ENCODE results near the gene PIGW. TPM values are rescaled to one million over a fixed set of nuclear protein-coding genes. Genes with fewer than 3 reads are reported as not detected.

Gene PIGW
- total and polyA plus RNA-seq, 10 of the 15 experiments (the other 5 are each of a cell fraction or from before 2014, with no cell fraction given): 6.0 to 31.5 (median 13.8) TPM

DNA sequence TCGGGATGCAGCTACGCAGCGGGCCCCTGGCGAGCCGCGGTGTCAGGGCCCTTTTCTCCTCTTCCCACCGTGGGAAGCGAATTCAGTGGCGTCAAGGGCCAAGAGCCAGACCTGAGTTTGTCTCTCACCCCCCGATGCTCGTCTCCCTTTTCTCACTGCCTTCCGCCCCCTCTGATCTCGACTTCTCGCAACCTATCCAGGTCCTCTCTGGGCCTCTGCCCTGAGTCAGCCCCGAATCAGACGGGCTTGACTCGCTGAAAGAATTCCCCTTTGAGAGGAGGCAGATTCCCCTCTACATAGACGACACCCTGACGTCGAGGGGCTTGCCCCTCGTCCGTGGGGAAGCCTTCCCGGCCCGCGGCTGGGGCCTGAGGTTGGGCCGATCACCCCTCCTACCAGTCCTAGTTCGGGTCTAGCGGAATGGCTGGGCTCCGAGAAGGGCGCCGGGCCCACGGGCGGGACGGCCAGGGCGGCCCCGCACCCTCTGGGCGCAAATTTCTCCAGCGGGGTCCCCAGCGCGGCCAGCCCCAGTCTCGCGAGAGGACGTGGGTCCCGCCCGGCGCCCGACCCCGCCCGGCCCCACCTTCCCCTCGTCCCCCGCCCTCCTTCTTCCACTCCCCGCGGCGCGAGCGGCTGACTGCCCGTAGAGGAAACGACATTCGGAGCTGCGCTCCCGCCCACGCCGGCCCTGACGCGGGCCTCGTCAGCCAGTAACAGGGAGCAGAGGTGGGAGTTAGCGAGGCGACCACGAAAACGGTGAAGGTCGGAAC is 9.7 kb downstream of the PIGW start, which contains the start of gene GGNBP2 (continued):
- TF ChIP-seq, protein P1, sequence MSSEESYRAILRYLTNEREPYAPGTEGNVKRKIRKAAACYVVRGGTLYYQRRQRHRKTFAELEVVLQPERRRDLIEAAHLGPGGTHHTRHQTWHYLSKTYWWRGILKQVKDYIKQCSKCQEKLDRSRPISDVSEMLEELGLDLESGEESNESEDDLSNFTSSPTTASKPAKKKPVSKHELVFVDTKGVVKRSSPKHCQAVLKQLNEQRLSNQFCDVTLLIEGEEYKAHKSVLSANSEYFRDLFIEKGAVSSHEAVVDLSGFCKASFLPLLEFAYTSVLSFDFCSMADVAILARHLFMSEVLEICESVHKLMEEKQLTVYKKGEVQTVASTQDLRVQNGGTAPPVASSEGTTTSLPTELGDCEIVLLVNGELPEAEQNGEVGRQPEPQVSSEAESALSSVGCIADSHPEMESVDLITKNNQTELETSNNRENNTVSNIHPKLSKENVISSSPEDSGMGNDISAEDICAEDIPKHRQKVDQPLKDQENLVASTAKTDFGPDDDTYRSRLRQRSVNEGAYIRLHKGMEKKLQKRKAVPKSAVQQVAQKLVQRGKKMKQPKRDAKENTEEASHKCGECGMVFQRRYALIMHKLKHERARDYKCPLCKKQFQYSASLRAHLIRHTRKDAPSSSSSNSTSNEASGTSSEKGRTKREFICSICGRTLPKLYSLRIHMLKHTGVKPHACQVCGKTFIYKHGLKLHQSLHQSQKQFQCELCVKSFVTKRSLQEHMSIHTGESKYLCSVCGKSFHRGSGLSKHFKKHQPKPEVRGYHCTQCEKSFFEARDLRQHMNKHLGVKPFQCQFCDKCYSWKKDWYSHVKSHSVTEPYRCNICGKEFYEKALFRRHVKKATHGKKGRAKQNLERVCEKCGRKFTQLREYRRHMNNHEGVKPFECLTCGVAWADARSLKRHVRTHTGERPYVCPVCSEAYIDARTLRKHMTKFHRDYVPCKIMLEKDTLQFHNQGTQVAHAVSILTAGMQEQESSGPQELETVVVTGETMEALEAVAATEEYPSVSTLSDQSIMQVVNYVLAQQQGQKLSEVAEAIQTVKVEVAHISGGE (CRISPR knock-in tag; IDR thresholded peaks at IDR 0.05): no peak
- TF ChIP-seq GATAD2B (conservative IDR thresholded peaks at IDR 0.05; ENCODE audit: low read depth) (no peak; the same call in none of the 2 replicates), PAX8 (IDR thresholded peaks at IDR 0.05) (no peak), POLR2A (IDR thresholded peaks at IDR 0.05; ENCODE audit: low read depth, low read length) (peak; percentile 93), SIN3A (IDR thresholded peaks at IDR 0.05; ENCODE audit: low read depth, low read length) (peak; percentile 49; the same call in 1 of the 2 replicates), STAT3 (IDR thresholded peaks at IDR 0.05; ENCODE audit: low read depth, low read length) (no peak), CHD2 (IDR thresholded peaks at IDR 0.05; ENCODE audit: borderline replicate concordance, low read depth, low read length) (peak; percentile 97), POLR2AphosphoS5 (IDR thresholded peaks at IDR 0.05; ENCODE audit: low read length) (peak; percentile 78), PML (IDR thresholded peaks at IDR 0.05; ENCODE audit: low read length) (peak; percentile 64; the same call in 1 of the 2 replicates), CHD4 (IDR thresholded peaks at IDR 0.05) (no peak), EP300 (IDR thresholded peaks at IDR 0.05; ENCODE audit: borderline replicate concordance in 1 of 2, control insufficient read depth in 1 of 2, low read depth in 2 of 2, low read length in 2 of 2) (0 out of 4 replicates have a peak, but pooled peaks of 1 of the 2 experiments have one; percentile 4), RFX5 (IDR thresholded peaks at IDR 0.05; ENCODE audit: low read depth, low read length) (no peak), NR2C2 (IDR thresholded peaks at IDR 0.05; ENCODE audit: borderline replicate concordance, control insufficient read depth, insufficient read length, low read depth) (no peak), CBFB (IDR thresholded peaks at IDR 0.05; ENCODE audit: low read depth) (peak; percentile 35; the same call in 1 of the 2 replicates), MEF2A (IDR thresholded peaks at IDR 0.05; ENCODE audit: insufficient read depth, low read depth, low read length) (0 out of 2 replicates have a peak, but pooled peaks have one; percentile 2), MXI1 (IDR thresholded peaks at IDR 0.05; ENCODE audit: low read depth, low read length) (peak; percentile 6; the same call in 1 of the 2 replicates), BRCA1 (IDR thresholded peaks at IDR 0.05; ENCODE audit: low read depth, low read length) (peak; percentile 79), SPI1 (IDR thresholded peaks at IDR 0.05; ENCODE audit: borderline replicate concordance, insufficient read depth, low read depth, low read length) (no peak)
- TF ChIP-seq, protein P2, sequence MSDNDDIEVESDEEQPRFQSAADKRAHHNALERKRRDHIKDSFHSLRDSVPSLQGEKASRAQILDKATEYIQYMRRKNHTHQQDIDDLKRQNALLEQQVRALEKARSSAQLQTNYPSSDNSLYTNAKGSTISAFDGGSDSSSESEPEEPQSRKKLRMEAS (IDR thresholded peaks at IDR 0.05; ENCODE audit: low read depth, low read length): no peak; the same call in 1 of the 2 replicates
- TF ChIP-seq, protein P3, sequence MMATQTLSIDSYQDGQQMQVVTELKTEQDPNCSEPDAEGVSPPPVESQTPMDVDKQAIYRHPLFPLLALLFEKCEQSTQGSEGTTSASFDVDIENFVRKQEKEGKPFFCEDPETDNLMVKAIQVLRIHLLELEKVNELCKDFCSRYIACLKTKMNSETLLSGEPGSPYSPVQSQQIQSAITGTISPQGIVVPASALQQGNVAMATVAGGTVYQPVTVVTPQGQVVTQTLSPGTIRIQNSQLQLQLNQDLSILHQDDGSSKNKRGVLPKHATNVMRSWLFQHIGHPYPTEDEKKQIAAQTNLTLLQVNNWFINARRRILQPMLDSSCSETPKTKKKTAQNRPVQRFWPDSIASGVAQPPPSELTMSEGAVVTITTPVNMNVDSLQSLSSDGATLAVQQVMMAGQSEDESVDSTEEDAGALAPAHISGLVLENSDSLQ (IDR thresholded peaks at IDR 0.05): peak; percentile 29; the same call in 1 of the 2 replicates
- TF ChIP-seq, protein P4, sequence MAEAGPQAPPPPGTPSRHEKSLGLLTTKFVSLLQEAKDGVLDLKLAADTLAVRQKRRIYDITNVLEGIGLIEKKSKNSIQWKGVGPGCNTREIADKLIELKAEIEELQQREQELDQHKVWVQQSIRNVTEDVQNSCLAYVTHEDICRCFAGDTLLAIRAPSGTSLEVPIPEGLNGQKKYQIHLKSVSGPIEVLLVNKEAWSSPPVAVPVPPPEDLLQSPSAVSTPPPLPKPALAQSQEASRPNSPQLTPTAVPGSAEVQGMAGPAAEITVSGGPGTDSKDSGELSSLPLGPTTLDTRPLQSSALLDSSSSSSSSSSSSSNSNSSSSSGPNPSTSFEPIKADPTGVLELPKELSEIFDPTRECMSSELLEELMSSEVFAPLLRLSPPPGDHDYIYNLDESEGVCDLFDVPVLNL (IDR thresholded peaks at IDR 0.05; ENCODE audit: low read depth, low read length): 0 out of 2 replicates have a peak, but pooled peaks have one; percentile 23
- TF ChIP-seq, protein P5, sequence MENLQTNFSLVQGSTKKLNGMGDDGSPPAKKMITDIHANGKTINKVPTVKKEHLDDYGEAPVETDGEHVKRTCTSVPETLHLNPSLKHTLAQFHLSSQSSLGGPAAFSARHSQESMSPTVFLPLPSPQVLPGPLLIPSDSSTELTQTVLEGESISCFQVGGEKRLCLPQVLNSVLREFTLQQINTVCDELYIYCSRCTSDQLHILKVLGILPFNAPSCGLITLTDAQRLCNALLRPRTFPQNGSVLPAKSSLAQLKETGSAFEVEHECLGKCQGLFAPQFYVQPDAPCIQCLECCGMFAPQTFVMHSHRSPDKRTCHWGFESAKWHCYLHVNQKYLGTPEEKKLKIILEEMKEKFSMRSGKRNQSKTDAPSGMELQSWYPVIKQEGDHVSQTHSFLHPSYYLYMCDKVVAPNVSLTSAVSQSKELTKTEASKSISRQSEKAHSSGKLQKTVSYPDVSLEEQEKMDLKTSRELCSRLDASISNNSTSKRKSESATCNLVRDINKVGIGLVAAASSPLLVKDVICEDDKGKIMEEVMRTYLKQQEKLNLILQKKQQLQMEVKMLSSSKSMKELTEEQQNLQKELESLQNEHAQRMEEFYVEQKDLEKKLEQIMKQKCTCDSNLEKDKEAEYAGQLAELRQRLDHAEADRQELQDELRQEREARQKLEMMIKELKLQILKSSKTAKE (IDR thresholded peaks at IDR 0.05; ENCODE audit: low read depth, poor library complexity, severe bottlenecking): peak; percentile 1
